ENCODE results near the gene UBXN10. TPM values are rescaled to one million over a fixed set of nuclear protein-coding genes. Genes with fewer than 3 reads are reported as not detected.

UBXN10 gene
- total and polyA plus RNA-seq, 2 of the 13 experiments (the other 11 are each of a cell fraction or from before 2014, with no cell fraction given): 0.04 to 0.05 TPM

DNA sequence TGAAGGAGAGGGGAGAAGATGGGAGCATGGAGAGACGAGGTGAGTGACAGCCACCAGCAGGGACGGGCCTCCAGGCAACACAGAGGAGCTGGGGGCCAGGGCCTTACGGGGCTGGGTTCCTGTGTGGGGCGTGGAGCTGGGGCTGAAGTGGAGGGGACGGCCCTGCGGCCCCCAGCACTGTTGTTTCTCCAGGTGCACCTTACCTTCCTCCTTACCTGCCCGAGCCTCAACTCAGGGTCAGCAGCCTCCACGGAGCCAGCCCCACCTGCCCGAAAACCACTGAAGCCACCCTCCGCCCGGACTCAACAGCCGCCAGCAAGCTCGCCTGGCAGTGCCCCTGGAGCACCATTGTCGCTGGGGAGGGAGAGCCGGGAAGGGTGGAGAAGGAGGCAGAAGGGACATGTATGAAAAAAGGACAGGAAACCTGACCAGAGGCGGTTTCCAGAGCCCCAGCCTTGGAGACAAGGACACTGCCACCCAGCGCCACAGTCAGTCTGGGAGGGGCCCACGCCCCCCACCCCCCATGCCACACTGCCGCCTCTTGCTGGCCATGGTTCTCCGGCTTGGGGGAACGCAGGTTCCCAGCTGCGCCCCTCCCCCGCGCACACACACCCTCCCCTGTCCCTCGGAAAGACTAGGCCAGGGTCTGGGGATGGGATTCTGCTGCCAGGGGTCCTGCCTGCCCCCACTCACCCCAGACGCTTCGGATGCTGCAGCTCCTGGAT is 36.1 kb upstream of the UBXN10 start:
- Histone ChIP-seq H3K27ac (ENCODE audit: extremely low read length, insufficient read depth, low read length) (no peak overlapping the region), H3K4me1 (ENCODE audit: insufficient read depth, low read length) (peaks cover 17% of the 10 kb centered on the region), H3K9me3 (ENCODE audit: low read length) (no peaks in the 10 kb centered on the region), H3K27me3 (ENCODE audit: control insufficient read depth in 1 of 2, insufficient read depth in 2 of 2, low read length in 2 of 2) (peaks cover 0 to 1% of the 10 kb centered on the region in 2 experiments; a peak in 1 of 5 replicates), H3K79me2 (ENCODE audit: insufficient read depth, low read length) (no peaks in the 10 kb centered on the region), H3K4me3 (replicated peaks in 1 of 3; ENCODE audit: insufficient read depth in 1 of 3, low read depth in 2 of 3, low read length in 3 of 3) (no peak overlapping the region), H3K4me2 (ENCODE audit: low read depth, low read length) (no peak overlapping the region), H3K9ac (ENCODE audit: insufficient read depth, low read depth, low read length) (no peak overlapping the region), H4K20me1 (ENCODE audit: insufficient read depth, low read length) (no peaks in the 10 kb centered on the region), H2AFZ (ENCODE audit: low read length) (no peak overlapping the region), H3K36me3 (replicated peaks in 1 of 2; ENCODE audit: control insufficient read depth in 1 of 2, insufficient read depth in 2 of 2, low read length in 2 of 2) (no peaks in the 10 kb centered on the region)
- TF ChIP-seq ZNF891 (CRISPR knock-in tag; IDR thresholded peaks at IDR 0.05): no peak
- TF ChIP-seq, protein P1, sequence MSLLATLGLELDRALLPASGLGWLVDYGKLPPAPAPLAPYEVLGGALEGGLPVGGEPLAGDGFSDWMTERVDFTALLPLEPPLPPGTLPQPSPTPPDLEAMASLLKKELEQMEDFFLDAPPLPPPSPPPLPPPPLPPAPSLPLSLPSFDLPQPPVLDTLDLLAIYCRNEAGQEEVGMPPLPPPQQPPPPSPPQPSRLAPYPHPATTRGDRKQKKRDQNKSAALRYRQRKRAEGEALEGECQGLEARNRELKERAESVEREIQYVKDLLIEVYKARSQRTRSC (CRISPR knock-in tag; IDR thresholded peaks at IDR 0.05; ENCODE audit: low read depth): no peak
- TF ChIP-seq, protein P2, sequence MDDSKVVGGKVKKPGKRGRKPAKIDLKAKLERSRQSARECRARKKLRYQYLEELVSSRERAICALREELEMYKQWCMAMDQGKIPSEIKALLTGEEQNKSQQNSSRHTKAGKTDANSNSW (CRISPR knock-in tag; IDR thresholded peaks at IDR 0.05; ENCODE audit: borderline replicate concordance): no peak
- BruUV-seq (replicated peaks): no TSS peak
- DNase-seq (ENCODE audit: low spot score) (no peak), FAIRE-seq (no peak), ATAC-seq (no peak)
- intact Hi-C loops (cut with micrococcal nuclease; ENCODE audit: unreplicated experiment) (no loop called here), in situ Hi-C loops (cut with HindIII; ENCODE audit: extremely low pct_ligation_motif_present, low pct_unique_long_range_greater_than_20kb) (loop anchor here (5.0 kb wide), 2 partner anchors 177 to 227 kb away; partner anchors contain the start of gene PLA2G2E)
- ChIA-PET CTCF (ENCODE audit: low intra/inter-chr PET ratio, low total read pairs) (no interaction called here), POLR2A (no interaction called here)
- WGBS (ENCODE audit: low lambda C conversion rate): 75% methylated on average over 17 of the region's 27 CpGs

DNA sequence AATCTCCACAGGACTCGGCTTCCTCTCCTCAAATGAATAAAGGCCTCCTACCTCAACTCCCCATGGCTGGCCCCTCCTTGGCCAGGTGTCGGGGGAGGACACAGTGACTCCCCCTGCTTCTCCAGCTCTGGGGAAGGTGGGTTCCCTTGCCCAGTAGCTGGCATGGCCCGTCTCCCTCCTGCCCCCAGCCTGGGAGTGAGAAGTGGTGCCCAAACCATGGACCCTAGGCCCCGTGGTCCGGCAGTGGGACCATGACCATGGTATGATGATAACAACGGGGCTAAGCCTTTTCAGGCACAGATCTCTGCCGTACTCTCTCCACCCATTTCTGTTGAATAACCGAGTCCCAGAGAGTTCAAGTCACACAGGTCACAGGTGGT is 35.6 kb upstream of the UBXN10 start:
- Histone ChIP-seq H3K4me1 (ENCODE audit: insufficient read depth, low read length) (peaks cover 17% of the 10 kb centered on the region), H3K4me3 (replicated peaks in 1 of 3; ENCODE audit: insufficient read depth in 1 of 3, low read depth in 2 of 3, low read length in 3 of 3) (no peak overlapping the region), H3K79me2 (ENCODE audit: insufficient read depth, low read length) (no peaks in the 10 kb centered on the region), H3K4me2 (ENCODE audit: low read depth, low read length) (no peak overlapping the region), H3K27me3 (ENCODE audit: control insufficient read depth in 1 of 2, insufficient read depth in 2 of 2, low read length in 2 of 2) (peaks cover 0 to 1% of the 10 kb centered on the region in 2 experiments; a peak in 1 of 5 replicates), H4K20me1 (ENCODE audit: insufficient read depth, low read length) (no peaks in the 10 kb centered on the region), H3K9ac (ENCODE audit: insufficient read depth, low read depth, low read length) (no peak overlapping the region), H3K27ac (ENCODE audit: extremely low read length, insufficient read depth, low read length) (no peak overlapping the region), H3K36me3 (replicated peaks in 1 of 2; ENCODE audit: control insufficient read depth in 1 of 2, insufficient read depth in 2 of 2, low read length in 2 of 2) (no peaks in the 10 kb centered on the region), H3K9me3 (ENCODE audit: low read length) (no peaks in the 10 kb centered on the region), H2AFZ (ENCODE audit: low read length) (no peak overlapping the region)
- WGBS (ENCODE audit: low lambda C conversion rate): 88% methylated on average over 4 of the region's 8 CpGs
- DNase-seq (ENCODE audit: low spot score) (no peak), ATAC-seq (no peak), FAIRE-seq (no peak)
- TF ChIP-seq ZFP36 (IDR thresholded peaks at IDR 0.05; ENCODE audit: borderline replicate concordance, low read depth, low read length, partially characterized antibody) (no peak), XBP1 (CRISPR knock-in tag; IDR thresholded peaks at IDR 0.05) (no peak), ZBTB7B (CRISPR knock-in tag; IDR thresholded peaks at IDR 0.05) (no peak), GABPB1 (CRISPR knock-in tag; IDR thresholded peaks at IDR 0.05) (no peak), ZNF562 (CRISPR knock-in tag; IDR thresholded peaks at IDR 0.05; ENCODE audit: borderline replicate concordance) (no peak), ZNF232 (CRISPR knock-in tag; IDR thresholded peaks at IDR 0.05; ENCODE audit: borderline replicate concordance) (no peak), CEBPG (CRISPR knock-in tag; IDR thresholded peaks at IDR 0.05) (no peak), ZBTB38 (CRISPR knock-in tag; IDR thresholded peaks at IDR 0.05) (no peak)
- TF ChIP-seq, protein P3, sequence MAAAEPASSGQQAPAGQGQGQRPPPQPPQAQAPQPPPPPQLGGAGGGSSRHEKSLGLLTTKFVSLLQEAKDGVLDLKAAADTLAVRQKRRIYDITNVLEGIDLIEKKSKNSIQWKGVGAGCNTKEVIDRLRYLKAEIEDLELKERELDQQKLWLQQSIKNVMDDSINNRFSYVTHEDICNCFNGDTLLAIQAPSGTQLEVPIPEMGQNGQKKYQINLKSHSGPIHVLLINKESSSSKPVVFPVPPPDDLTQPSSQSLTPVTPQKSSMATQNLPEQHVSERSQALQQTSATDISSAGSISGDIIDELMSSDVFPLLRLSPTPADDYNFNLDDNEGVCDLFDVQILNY (CRISPR knock-in tag; conservative IDR thresholded peaks at IDR 0.05): no peak
- TF ChIP-seq, protein P2 (CRISPR knock-in tag; IDR thresholded peaks at IDR 0.05; ENCODE audit: borderline replicate concordance): no peak
- ChIA-PET CTCF (ENCODE audit: low intra/inter-chr PET ratio, low total read pairs) (interaction anchor here (3.6 kb wide), 1 partner anchor 175 kb away, joined by 15 read pairs; no protein-coding TSS in a partner anchor), POLR2A (no interaction called here)
- in situ Hi-C loops (cut with HindIII; ENCODE audit: extremely low pct_ligation_motif_present, low pct_unique_long_range_greater_than_20kb) (loop anchor here (5.0 kb wide), 2 partner anchors 178 to 228 kb away; partner anchors contain the start of gene PLA2G2E), intact Hi-C loops (cut with micrococcal nuclease; ENCODE audit: unreplicated experiment) (no loop called here)
- no TSS peak for BruUV-seq (replicated peaks)
